SIG-M5 treated with dmso at 0.1 percent for 504 hours (cell line): ENCODE results near the gene C10orf90.

ENCODE experiments used
- DNase-seq: peaks from one replicate; lab custom pipeline; 2025; ENCODE audit not compliant: unreplicated experiment; lab: John Stamatoyannopoulos, UW

The C10orf90 gene

DNA sequence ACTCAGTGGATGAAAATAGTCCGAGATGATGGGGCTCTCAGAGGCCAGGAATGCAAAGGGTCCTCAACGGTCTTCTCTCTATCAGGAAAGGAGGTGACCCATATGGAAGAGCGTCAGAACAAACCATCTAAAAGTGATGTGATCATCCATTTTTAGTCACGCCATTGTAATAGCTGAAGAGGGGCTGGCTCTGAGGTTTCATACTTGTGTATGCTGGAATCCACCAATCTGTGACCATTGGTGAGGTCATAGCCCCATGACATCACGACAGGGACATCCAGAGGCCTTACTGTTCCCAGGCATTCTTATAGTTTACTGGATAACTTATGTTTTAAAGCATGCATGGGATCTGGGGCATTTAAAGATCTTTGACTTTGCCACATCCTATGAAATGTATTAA, 83.6 kb downstream of the C10orf90 start:
- no peak for DNase-seq

DNA sequence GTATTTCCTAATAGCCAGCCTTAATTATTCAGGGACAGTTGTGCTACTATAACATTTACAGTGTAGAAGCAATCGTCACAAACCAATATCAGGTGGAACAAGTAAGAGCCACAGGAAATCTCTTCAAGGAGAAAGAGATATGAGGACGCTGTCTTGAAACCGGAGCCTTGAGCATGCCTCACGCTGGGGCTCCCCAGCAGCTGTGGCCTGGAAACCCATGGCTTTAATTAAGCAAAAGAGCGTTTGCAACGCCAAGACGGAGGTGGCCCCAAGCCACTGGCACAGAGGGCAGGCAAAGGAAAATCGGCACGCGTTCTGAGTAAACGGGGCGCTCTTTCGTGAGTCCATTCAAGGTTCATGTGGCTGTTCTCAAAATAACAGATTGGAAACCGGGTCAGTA, 84.4 kb downstream of the C10orf90 start:
- no peak for DNase-seq

DNA sequence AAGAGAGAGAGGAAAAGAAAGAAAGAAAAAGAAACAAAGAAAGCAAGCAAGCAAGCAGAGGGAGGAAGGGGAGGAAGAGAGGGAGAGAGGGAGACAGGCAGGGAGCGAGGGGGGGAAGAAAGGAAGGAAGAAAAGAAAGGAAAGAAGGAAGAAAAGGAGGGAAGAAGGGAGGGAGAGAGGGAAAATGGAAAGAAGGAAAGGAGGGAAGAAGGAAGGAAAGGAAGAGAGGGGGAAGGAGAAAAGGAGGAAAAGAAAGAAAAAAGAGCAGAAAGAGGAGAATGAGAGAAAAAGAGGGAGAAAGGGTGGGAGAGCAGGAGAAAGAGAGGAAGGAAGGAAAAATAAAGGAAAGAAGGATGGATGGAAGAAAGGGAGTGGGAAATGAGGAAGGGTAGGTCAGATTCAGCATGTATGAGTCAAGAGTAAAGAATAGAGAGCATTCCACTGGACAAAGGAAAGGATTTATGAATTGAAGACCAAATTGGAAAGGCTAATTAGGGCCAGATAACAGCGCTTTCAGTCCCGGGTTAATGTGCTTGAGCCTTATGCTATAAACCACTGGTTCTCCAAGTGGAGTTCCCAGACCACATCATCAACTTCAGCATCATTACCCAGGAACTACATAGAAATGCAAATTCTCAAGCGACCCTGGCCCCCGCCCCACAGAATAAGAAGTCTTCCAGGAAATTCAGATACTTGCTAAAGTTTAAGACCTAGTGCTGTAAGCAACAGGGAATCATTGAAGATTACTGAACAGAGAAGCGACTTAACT, 85.1 kb downstream of the C10orf90 start:
- DNase-seq: no peak

DNA sequence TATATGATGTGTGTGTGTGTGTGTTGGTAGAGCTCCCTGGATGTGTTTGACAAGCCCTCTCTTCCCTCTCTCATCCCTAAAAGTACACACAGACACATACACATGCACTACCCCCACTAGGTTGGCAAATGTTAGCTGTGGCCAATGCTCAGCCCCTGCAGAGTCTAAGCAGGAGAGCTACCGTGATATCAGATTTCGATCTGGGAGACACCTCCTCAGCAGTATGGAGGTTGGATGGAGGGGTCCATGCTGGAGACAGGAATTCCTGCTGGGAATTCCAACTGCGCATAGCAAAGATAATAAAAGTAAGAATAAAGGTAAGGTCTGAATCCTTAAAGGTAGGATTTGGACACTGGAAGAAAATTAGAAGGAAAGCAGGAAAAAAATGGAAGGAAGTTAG, 85.7 kb downstream of the C10orf90 start:
- DNase-seq: no peak

DNA sequence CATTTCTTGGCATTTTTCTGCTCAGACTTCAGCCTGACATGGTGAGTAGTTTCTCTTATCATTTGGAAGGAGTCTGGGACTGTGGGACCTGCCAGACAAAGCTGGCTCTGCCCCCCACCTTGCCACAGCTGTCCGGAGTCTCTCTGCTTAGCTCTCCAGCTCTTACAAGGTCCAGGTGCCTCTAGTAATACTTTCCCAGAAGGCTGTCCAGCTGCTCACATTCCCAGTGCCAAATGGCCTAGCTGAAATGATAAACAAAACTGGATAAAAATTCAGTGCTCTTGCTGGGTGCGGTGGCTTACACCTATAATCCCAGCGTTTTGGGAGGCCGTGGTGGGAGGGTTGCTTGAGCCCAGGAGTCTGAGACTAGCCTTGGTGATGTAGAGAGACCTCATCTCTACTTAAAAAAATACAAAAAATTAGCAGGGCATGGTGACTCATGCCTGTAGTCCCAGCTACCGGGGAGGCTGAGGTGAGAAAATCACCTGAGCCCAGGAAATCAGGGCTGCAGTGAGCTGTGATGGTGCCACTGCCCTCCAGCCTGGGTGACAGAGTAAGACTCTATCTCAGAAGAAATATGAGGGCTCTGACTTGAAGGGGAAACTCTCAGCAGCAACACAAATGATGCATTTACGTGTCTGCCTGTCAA, 86.8 kb downstream of the C10orf90 start:
- DNase-seq: no peak

DNA sequence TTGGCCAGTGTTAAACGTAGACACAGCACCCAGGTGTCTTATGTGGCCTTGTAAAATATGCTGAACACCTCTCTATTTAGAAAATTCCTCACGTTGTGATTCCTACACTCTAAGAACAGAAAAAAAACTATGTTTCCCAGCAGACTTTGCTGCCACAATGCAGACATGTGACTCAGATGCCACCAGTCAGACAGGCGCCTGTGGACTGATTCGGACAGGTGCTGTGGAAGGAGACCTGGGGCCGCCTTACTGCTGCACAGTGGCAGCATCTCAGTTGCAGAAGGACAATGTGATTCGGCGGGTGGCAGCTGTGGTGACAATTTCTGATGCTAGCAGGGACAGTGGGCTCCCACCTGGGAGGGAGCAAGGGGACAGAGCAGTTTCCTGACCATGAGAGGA, 88.8 kb downstream of the C10orf90 start:
- no peak for DNase-seq

DNA sequence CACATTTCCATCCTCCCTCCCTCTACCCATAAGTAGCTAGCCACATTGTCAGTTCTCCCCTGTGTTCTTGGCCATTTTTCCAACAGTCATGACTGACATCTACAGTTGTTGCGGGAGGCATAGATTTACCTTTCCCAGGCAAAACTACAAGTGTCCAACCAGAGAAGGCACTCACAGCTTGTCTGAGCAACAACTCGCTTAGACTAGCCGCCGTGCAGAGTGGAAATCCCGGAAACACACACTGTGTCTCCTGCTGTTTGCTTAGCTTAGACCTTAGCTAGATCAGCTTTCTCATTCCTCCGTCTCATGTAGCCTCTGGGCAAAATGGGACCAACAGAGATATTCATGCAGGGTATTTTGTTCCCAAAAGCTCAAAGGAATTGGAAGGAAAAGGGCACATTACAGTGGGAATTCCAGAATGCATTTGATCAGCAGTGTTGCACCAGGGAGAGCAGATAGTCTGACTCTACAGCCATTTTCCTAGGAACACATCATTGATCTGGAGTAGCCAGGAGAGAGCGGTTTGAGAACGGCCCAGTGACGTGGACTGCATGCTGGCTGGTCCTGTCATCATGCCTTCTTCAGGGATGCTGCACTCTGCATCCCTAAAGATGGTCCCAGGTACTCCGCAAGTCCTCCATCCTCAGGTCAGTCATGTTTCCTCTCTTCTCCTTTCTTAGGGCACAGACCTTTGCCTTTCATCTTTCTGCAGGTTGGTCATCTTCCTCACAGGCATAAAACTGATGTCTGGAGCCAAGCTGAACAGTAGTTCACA, 89.4 kb downstream of the C10orf90 start:
- no peak for DNase-seq

DNA sequence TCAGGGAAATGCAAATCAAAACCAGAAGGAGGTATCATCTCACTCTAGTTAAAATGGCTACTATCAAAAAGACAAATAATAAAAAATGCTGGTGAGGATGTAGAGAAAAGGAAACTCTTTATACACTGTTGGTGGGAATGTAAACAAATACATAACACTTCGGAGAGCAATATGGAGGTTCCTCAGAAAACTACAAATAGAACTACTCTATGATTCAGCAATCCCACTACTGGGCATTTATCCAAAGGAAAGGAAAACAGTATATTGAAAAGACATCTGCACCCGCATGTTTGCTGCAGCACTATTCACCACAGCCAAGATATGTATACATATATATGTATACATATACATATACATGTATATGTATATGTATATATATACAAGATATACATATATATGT, 94.2 kb downstream of the C10orf90 start:
- no peak for DNase-seq

DNA sequence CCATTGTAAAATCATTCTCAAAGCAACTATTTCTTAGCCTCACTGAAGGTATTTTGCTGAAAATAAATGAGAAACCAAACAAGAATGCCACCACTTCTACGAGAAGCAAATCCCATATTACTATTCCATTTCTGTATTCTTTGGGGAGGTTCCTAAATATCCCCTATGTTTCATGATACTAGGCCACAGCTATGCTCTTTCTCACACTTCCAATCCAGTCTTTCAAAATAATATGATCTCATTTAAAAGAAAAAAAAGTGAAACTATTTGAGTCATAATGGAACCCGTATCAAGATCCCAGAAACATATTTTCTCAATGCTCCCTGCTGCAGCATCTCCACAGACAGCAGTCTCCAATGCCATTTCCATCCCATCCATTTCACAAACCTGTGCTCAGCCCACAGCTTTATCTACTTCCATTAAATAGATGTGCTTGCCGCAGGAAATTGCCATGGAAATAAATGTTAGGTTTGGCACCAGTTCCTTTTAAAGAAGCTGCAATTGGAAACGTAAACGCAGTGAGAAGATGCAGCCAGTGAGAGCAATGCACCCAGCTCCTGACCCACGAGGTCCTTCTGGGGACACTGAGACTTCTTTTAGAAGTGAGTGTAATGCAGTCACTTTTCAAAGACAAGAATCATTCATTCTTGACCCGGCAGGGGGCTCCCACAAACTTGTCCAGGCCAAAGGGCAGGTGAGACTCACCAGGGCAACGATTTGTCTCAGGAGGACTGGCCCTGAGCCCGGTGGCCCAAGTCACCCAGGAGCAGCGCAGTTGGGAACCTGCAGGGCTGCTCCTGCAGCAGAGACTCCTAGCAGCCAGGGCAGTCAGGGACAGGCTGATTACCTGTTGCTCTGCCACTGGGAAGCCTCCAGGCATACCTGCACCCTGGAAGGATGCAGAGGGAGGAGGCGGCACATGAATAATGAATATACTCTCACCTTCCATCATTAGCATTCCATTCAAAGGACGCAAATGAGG, 99.6 kb downstream of the C10orf90 start:
- DNase-seq: no peak

DNA sequence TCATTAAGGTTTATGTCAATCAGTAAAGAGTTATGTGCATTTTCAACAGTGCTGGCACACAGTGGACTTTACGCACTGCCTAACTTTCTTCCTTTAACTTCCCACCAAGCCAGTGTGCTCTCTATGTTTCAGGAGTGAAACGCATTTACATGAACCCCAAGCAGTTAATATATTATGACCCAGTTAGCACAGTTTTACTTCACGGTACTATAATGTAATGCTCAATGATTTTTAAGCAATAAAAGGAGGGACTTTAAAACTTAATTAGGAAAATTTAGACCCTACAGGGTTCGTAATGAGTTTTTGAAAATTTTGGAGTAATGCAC, 100.3 kb downstream of the C10orf90 start:
- no peak for DNase-seq

DNA sequence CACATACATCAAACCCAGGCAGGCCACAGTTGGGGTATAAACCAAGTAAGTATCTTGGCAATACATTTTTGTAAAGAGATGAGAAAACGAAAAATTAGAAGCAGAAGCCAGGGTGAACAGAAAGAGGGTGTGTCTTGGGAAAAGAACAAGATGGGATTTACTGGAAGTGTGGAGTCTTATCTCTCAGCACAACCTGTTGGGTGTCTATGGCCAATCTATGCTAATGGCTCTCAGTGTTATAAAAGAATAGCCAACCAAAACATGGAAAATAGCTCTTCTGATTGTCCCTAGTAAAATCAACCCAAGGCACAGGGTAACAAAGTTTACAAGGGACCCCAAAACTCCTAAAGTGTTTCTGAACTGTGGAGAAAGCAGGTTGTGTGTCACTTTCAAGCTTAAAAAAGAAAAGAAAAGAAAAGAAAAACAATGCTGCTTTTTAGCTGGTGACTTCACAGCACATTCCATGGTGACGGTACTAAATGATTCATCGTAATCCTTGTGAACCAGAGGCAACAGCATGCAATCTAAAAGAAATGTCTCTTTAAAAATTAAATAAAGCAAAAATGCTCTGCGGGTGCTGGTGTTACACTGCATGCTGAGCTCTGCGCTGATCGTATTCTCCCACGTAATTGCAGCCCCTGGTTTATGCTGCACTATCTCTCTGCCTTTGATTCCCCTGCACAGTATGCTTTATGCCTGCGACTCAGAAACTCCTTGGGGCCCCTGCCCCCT, 100.8 kb downstream of the C10orf90 start:
- no peak for DNase-seq

DNA sequence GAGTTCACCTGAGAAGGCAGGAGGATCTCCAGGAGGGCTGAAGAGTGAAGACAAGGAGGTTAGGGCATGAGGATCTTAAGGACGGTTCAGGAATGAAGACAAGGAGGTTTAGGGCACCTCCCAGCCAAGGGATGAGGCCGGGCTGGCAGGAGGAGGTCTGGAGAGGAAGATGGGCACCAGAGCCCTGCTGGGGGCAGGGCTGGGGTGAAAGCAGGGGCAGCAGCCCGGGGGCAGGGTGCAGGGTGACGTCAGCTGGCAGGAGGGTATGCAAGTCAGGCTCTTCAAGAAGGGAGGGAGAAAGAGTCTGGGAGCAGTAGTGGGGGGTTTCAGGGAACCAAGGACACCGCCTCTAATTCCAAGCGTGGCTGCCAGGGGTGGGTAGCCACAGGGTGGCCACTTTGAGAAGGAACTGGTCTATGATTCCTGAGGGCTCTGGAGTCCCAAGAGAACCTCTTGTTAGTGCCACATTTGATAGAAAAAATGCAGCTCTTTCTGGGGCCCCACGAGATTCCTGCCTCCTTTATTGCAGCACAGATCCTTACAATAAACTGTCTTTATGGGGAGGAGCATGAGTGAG, 101.6 kb downstream of the C10orf90 start:
- no peak for DNase-seq

DNA sequence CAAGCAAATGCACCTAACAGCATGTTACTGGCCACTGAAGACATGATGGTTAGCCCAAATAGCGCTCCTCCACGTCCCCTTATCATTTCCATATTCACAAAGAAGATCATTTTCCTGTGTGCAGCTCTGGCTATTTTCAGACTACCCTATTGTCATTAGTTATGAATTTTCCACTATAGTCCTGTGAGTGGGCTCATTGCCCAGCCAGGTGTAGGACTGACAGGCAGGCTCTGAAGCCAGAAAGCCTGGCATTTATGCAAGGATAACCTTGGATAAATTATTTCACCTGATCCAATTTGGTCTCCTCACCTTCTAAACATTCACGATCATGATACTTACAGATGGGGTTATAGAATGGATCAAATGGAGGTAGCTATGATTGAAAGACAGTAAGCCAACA, 104.6 kb downstream of the C10orf90 start:
- no peak for DNase-seq

DNA sequence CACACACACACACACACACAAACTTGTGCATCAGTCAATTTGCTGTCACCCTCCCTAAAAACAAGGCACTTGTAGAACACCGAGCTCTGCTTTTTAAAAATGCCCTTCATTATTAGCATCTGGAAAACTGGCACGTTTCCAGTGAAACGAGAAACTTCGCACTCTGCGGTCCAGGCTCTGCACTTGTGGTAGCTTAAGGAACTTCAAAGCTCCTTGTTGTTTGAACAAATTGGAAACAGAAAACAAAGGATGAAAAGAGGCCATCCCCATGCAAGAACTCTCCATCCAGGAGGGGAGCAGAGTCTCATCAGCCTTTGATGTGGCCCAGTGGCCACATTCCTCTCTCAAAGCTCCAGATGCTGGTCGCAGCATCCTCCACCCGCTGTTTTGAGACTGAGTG, 105.1 kb downstream of the C10orf90 start:
- DNase-seq: no peak

DNA sequence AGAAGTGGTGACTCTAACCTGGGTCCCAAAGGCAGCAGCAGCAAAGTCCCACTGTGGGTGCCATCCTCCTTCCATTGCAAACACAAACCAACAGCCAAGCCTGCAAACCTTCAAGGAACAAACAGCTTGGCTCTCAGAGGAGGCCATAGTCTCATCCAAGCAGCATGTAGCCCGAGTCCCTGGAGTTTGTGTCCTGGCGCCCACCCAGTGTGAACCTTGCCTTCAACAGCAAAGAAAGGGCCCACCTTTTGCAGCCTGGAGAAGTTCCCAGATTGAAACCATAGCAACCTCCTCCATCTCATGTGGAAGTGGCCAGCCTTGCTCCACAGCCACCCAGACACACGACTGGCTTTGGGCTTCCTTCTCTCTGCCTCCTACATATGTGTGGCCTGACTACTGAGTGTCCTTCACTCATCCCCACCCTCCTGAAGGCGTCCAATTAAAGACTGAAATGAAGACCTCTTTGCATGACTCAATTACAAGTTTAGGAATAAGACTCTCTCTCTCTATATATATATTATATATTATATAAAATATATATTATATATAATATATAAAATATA, 106.1 kb downstream of the C10orf90 start:
- no peak for DNase-seq

DNA sequence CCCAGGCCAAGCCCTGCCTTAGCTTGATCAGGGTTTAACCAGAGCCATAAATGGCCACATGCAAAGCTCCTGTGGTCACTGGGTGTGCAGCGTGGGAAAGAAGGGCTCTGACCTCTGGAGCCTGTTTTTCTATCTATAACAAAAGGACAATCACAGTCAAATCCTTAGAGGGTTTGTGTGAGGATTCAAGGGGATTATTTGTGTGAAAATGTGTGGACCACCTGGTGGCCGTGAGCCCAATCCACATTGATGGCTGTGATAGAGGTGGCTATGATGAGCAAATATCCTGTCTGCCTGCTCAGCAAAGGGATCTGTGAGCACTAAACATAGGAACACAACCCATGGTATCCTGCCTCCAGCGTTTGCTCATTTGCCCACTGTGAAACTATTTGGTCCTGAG, 107.1 kb downstream of the C10orf90 start:
- no peak for DNase-seq

DNA sequence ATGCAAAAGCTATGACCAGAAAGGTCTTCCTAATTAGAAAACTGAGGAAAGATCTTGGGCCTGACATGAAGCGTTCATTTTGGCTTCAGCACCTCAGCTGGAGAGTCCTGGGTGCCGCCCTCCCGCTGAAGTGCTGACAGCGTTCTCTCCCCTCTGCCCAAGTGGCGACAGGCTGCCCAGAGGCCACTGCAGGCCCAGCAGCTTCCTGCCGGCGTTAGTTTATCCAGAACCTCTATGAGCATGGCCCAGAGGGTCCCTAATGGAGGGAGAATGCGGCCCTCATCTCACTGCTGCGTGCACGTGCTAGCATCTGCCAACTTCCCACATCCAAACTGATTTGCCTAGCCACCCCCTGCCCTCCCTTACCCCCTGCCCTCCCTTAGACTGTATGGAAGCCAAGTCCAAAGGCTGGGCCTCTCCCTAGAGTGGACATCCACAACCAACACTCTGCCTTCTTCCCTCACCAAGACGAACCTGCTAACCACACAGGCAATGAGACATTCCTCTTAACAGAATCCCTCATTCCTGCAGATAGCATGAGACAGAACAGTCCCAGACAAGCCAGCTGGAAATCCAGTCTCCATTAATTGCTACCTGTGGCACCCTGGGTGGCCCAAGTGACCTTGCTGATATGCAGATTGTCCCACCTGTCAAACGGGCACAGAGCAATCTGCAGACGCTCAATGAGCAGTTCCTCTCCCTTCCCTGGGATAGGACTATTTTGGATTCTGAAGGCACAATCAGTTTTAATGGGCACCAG, 108.4 kb downstream of the C10orf90 start:
- no peak for DNase-seq

DNA sequence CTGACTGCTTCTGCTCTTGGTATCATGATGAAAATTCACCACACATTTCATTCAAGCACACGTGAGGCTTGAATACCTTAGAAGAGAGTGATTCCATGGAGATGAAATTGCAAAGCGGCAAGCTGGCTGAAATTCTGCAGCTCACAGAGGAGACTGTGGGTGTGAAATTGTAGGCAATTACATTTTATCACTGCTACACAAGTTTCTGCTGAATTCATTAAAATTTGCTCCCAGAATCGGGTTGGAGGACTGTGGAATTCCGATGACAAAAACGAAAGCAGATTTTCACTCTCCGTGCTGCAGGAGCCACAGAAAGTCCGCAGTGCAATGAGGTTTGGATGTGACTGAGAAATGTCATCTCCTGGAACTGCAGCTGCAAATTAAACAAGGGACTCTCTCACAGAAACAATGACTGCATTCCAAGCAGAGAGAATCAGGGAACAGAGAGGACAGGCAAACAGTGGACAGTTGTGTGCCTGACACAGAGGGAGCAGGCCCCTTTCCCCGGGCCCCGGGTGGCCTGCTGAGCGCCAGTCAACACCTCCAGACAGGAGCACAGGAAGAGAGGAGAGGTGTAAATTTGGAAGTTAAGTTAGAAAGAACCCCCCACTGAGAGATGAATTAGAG, 109.1 kb downstream of the C10orf90 start:
- DNase-seq: no peak

DNA sequence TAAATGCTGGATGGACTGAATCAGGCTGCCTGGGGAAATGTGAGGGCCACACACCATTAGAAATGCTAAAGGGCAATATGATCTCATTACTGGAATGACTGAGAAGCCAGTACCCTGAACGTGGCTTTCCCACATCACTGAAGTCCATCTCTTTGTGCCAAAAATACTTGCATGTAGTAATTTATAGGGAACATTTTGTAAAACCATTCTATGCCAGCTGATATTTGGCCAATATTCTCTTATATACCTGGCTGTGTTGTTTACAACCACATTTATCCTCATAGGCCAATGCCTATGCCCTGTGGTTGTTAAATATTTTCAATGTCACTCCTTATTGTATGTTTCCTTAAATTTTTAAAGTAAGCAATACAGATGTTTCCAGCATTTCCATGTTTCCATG, 111.6 kb downstream of the C10orf90 start:
- DNase-seq: no peak
